GM23338 (cell line): ENCODE data around the gene STMN3. TPM values are rescaled to one million over a fixed set of nuclear protein-coding genes. Genes with fewer than 3 reads are reported as not detected.

ENCODE experiments used
- ATAC-seq: fragments of 200-7000 bp; cut with Tn5 transposase; 3 replicates; pipeline ENCODE4 v1.9.1; 2020
- DNase-seq: peaks from one replicate; pipeline ENCODE4 v3.0.0-alpha.2; 2015; ENCODE audit warnings: low spot score
- H2AFZ ChIP-seq: fragments of 200-600 bp; sonication (generic); 2 replicates; pipeline ENCODE4 v1.8.0; 2016; ENCODE audit warnings: antibody characterized with exemption, mild to moderate bottlenecking, moderate library complexity
- H3F3A ChIP-seq: fragments of 200-600 bp; sonication (generic); replicated peaks from 2 replicates; pipeline ENCODE4 v1.8.0; 2017; ENCODE audit warnings: antibody characterized with exemption, mixed run types, low read depth
- H3K27ac ChIP-seq: fragments of 200-600 bp; sonication (generic); 2 replicates; pipeline ENCODE4 v1.6.1; 2016; ENCODE audit warnings: low read depth
- H3K27me3 ChIP-seq: fragments of 200-600 bp; sonication (generic); 2 replicates; pipeline ENCODE4 v1.8.0; 2016; ENCODE audit warnings: mild to moderate bottlenecking, mixed run types, moderate library complexity; ENCODE audit not compliant: insufficient read depth
- H3K36me3 ChIP-seq: fragments of 200-600 bp; sonication (generic); 2 replicates; pipeline ENCODE4 v1.8.0; 2016; ENCODE audit warnings: mild to moderate bottlenecking; ENCODE audit not compliant: insufficient read depth
- H3K4me1 ChIP-seq: fragments of 200-600 bp; sonication (generic); 2 replicates; pipeline ENCODE4 v1.8.0; 2016; ENCODE audit warnings: mild to moderate bottlenecking, moderate library complexity; ENCODE audit not compliant: insufficient read depth
- H3K4me2 ChIP-seq: fragments of 200-600 bp; sonication (generic); 2 replicates; pipeline ENCODE4 v1.7.1; 2017; ENCODE audit warnings: mixed run types
- H3K4me3 ChIP-seq: fragments of 200-600 bp; sonication (generic); 2 replicates; pipeline ENCODE4 v1.6.1; 2016; ENCODE audit warnings: mixed run types
- H3K79me2 ChIP-seq: fragments of 200-600 bp; sonication (generic); replicated peaks from 2 replicates; pipeline ENCODE4 v1.8.0; 2017; ENCODE audit warnings: mild to moderate bottlenecking; ENCODE audit not compliant: insufficient read depth
- H3K9me2 ChIP-seq: fragments of 200-600 bp; sonication (generic); 2 replicates; pipeline ENCODE4 v1.8.0; 2017; ENCODE audit not compliant: insufficient read depth
- H4K20me1 ChIP-seq: fragments of 200-600 bp; sonication (generic); replicated peaks from 2 replicates; pipeline ENCODE4 v1.8.0; 2017; ENCODE audit warnings: mild to moderate bottlenecking; ENCODE audit not compliant: insufficient read depth
- H3K27ac Mint-ChIP-seq: 2 replicates; pipeline ENCODE4 v1.8.0; 2020; ENCODE audit warnings: inconsistent platforms, mild to moderate bottlenecking, moderate library complexity, mixed read lengths
- H3K27me3 Mint-ChIP-seq: 3 replicates; pipeline ENCODE4 v1.8.0; 2022; ENCODE audit warnings: low read depth, mild to moderate bottlenecking, moderate library complexity, mixed read lengths, inconsistent platforms; ENCODE audit not compliant: insufficient read depth, poor library complexity
- H3K36me3 Mint-ChIP-seq: 3 replicates; pipeline ENCODE4 v1.8.0; 2021; ENCODE audit warnings: low read depth, mild to moderate bottlenecking, inconsistent platforms, moderate library complexity, mixed read lengths
- H3K4me1 Mint-ChIP-seq: 3 replicates; pipeline ENCODE4 v1.8.0; 2020; ENCODE audit warnings: mild to moderate bottlenecking, inconsistent platforms, mixed read lengths
- H3K4me3 Mint-ChIP-seq: 3 replicates; pipeline ENCODE4 v1.8.0; 2021; ENCODE audit warnings: moderate library complexity, mild to moderate bottlenecking, inconsistent platforms, mixed read lengths
- H3K9me3 Mint-ChIP-seq: 3 replicates; pipeline ENCODE4 v1.8.0; 2020; ENCODE audit warnings: moderate library complexity, mild to moderate bottlenecking, inconsistent platforms, mixed read lengths
- EZH2 ChIP-seq: fragments of 200-600 bp; sonication (generic); IDR thresholded peaks from one replicate; pipeline ENCODE4 v1.8.0; 2017; ENCODE audit warnings: antibody characterized with exemption, mild to moderate bottlenecking, low read depth; ENCODE audit not compliant: unreplicated experiment
- EZH2phosphoT487 ChIP-seq: fragments of 200-600 bp; sonication (generic); IDR thresholded peaks from one replicate; pipeline ENCODE4 v1.8.1; 2018; ENCODE audit warnings: antibody characterized with exemption; ENCODE audit not compliant: unreplicated experiment
- JUNB ChIP-seq: IDR thresholded peaks from one replicate; pipeline ENCODE4 v1.6.1; 2016; ENCODE audit warnings: antibody characterized with exemption; ENCODE audit not compliant: unreplicated experiment
- NANOG ChIP-seq: IDR thresholded peaks from 2 replicates; pipeline ENCODE4 v1.6.1; 2016; ENCODE audit warnings: antibody characterized with exemption, borderline replicate concordance
- POLR2AphosphoS5 ChIP-seq: IDR thresholded peaks from 2 replicates; pipeline ENCODE4 v1.6.1; 2016; ENCODE audit warnings: antibody characterized with exemption, low read depth
- STAT1 ChIP-seq: IDR thresholded peaks from one replicate; pipeline ENCODE4 v1.6.1; 2016; ENCODE audit warnings: antibody characterized with exemption; ENCODE audit not compliant: unreplicated experiment
- ZNF331 ChIP-seq: fragments of 250-450 bp; sonication (Bioruptor Pico); IDR thresholded peaks from 2 replicates; pipeline ENCODE4 v1.5.0; 2020; ENCODE audit warnings: low read depth, mild to moderate bottlenecking, moderate library complexity
- polyA plus RNA-seq: library from polyadenylated mRNA; unstranded; fragments of >200 nt; fragmentation: Nextera tagmentation; extraction: Ambion mirVana; gene quantifications from 2 replicates; pipeline ENCODE4 v1.2.1, GENCODE V29; 2016
- total RNA-seq: library from RNA; depleted of rRNA; stranded (reverse); fragments of >200 nt; shearing (Covaris generic); gene quantifications from 2 replicates; pipeline ENCODE4 v1.2.3, GENCODE V29; 2014
- TF ChIP-seq, protein P1 (sequence below): IDR thresholded peaks from one replicate; pipeline ENCODE4 v1.6.1; 2018; ENCODE audit warnings: antibody characterized with exemption; ENCODE audit not compliant: unreplicated experiment
- TF ChIP-seq, protein P2 (sequence below): fragments of 250-450 bp; sonication (Bioruptor Pico); IDR thresholded peaks from 2 replicates; pipeline ENCODE4 v1.5.0; 2020; ENCODE audit warnings: mild to moderate bottlenecking, moderate library complexity

The STMN3 gene
- total and polyA plus RNA-seq, 2 experiments from 2014 or later: 28.6 to 61.3 TPM

DNA sequence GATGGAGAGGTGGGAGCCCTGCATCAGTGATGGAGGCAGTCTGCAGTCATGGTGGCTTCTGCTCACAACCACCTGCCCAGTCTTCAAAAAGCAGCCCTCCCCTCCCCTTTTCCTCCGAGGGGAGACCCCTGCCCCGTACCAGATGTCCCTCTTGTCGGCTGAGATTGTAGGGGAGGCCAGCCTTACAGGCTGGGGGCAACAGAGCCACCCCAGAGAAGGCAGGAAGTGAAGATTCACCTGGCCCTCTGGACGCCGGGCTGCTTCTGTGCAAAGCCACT is 47.8 kb upstream of the STMN3 start (continued):
- TF ChIP-seq, protein P1, sequence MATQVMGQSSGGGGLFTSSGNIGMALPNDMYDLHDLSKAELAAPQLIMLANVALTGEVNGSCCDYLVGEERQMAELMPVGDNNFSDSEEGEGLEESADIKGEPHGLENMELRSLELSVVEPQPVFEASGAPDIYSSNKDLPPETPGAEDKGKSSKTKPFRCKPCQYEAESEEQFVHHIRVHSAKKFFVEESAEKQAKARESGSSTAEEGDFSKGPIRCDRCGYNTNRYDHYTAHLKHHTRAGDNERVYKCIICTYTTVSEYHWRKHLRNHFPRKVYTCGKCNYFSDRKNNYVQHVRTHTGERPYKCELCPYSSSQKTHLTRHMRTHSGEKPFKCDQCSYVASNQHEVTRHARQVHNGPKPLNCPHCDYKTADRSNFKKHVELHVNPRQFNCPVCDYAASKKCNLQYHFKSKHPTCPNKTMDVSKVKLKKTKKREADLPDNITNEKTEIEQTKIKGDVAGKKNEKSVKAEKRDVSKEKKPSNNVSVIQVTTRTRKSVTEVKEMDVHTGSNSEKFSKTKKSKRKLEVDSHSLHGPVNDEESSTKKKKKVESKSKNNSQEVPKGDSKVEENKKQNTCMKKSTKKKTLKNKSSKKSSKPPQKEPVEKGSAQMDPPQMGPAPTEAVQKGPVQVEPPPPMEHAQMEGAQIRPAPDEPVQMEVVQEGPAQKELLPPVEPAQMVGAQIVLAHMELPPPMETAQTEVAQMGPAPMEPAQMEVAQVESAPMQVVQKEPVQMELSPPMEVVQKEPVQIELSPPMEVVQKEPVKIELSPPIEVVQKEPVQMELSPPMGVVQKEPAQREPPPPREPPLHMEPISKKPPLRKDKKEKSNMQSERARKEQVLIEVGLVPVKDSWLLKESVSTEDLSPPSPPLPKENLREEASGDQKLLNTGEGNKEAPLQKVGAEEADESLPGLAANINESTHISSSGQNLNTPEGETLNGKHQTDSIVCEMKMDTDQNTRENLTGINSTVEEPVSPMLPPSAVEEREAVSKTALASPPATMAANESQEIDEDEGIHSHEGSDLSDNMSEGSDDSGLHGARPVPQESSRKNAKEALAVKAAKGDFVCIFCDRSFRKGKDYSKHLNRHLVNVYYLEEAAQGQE: no peak
- TF ChIP-seq STAT1: no peak
- TF ChIP-seq EZH2: no peak

DNA sequence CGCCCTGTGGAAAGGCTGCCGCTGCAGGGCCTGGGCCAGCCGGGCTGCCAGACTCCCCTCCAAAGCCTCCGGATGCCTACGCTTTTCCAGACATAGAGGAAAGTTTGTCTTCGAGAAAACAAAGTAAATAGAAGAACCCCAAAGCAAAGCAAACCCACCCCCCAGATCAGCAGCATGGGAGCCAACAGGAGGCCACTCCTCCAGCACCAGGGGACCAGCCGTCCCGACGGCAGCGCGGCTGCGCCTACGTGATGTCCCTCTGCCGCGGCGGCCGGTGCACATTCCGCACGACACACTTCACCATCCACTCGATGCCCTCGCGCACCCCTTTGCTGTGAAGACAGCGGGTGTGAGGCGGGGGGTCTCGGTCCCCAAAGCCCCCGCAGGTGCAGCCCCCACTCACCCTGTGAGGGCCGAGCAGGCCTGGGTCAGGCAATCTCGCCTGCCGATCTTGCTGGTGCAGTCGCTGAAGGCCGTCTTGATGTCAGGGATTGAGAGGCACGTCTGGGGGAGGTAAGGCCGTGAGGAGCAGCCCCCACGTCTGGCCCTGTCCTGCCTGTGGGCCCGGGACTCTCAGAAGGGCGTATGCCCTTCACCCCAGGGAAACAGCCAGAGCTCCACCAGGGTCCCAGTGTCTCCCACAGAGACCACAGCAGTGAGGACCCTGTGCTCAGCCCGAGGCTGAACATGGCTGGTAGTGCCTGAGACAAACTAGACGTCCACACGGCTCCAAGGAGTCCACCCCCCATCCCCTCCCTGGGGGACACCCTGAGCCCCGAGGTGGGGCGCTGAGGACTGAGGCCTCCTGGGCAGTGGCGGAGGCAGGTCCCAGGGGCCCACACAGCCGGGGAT is 47.2 kb upstream of the STMN3 start:
- no peaks in the 10 kb centered on the region for H3K9me3 Mint-ChIP-seq
- peaks cover 4% of the 10 kb centered on the region; the same call in 1 of the 2 replicates for H3F3A ChIP-seq
- H3K9me2 ChIP-seq: no peaks in the 10 kb centered on the region
- no peaks in the 10 kb centered on the region for H3K4me1 ChIP-seq
- no peak overlapping the region for H3K27ac ChIP-seq
- H4K20me1 ChIP-seq: no peaks in the 10 kb centered on the region; the same call in 1 of the 2 replicates
- H3K36me3 ChIP-seq: no peaks in the 10 kb centered on the region
- H3K27me3 ChIP-seq: no peaks in the 10 kb centered on the region
- H3K4me2 ChIP-seq: no peak overlapping the region
- no peaks in the 10 kb centered on the region for H3K79me2 ChIP-seq
- ATAC-seq (no peak), DNase-seq (no peak)
- no peak overlapping the region; the same call in 2 of the 3 replicates for H3K4me3 Mint-ChIP-seq
- peaks cover 15% of the 10 kb centered on the region for H3K27me3 Mint-ChIP-seq
- peaks cover 3% of the 10 kb centered on the region; the same call in 2 of the 3 replicates for H3K4me1 Mint-ChIP-seq
- peaks cover 9% of the 10 kb centered on the region for H3K36me3 Mint-ChIP-seq
- no peak overlapping the region for H3K27ac Mint-ChIP-seq
- no peak overlapping the region for H3K4me3 ChIP-seq
- no peak overlapping the region for H2AFZ ChIP-seq
- TF ChIP-seq STAT1 (no peak), EZH2phosphoT487 (no peak), JUNB (no peak), NANOG (no peak), ZNF331 (CRISPR knock-in tag) (no peak), POLR2AphosphoS5 (no peak)
- TF ChIP-seq, protein P1: no peak
- TF ChIP-seq, protein P2, sequence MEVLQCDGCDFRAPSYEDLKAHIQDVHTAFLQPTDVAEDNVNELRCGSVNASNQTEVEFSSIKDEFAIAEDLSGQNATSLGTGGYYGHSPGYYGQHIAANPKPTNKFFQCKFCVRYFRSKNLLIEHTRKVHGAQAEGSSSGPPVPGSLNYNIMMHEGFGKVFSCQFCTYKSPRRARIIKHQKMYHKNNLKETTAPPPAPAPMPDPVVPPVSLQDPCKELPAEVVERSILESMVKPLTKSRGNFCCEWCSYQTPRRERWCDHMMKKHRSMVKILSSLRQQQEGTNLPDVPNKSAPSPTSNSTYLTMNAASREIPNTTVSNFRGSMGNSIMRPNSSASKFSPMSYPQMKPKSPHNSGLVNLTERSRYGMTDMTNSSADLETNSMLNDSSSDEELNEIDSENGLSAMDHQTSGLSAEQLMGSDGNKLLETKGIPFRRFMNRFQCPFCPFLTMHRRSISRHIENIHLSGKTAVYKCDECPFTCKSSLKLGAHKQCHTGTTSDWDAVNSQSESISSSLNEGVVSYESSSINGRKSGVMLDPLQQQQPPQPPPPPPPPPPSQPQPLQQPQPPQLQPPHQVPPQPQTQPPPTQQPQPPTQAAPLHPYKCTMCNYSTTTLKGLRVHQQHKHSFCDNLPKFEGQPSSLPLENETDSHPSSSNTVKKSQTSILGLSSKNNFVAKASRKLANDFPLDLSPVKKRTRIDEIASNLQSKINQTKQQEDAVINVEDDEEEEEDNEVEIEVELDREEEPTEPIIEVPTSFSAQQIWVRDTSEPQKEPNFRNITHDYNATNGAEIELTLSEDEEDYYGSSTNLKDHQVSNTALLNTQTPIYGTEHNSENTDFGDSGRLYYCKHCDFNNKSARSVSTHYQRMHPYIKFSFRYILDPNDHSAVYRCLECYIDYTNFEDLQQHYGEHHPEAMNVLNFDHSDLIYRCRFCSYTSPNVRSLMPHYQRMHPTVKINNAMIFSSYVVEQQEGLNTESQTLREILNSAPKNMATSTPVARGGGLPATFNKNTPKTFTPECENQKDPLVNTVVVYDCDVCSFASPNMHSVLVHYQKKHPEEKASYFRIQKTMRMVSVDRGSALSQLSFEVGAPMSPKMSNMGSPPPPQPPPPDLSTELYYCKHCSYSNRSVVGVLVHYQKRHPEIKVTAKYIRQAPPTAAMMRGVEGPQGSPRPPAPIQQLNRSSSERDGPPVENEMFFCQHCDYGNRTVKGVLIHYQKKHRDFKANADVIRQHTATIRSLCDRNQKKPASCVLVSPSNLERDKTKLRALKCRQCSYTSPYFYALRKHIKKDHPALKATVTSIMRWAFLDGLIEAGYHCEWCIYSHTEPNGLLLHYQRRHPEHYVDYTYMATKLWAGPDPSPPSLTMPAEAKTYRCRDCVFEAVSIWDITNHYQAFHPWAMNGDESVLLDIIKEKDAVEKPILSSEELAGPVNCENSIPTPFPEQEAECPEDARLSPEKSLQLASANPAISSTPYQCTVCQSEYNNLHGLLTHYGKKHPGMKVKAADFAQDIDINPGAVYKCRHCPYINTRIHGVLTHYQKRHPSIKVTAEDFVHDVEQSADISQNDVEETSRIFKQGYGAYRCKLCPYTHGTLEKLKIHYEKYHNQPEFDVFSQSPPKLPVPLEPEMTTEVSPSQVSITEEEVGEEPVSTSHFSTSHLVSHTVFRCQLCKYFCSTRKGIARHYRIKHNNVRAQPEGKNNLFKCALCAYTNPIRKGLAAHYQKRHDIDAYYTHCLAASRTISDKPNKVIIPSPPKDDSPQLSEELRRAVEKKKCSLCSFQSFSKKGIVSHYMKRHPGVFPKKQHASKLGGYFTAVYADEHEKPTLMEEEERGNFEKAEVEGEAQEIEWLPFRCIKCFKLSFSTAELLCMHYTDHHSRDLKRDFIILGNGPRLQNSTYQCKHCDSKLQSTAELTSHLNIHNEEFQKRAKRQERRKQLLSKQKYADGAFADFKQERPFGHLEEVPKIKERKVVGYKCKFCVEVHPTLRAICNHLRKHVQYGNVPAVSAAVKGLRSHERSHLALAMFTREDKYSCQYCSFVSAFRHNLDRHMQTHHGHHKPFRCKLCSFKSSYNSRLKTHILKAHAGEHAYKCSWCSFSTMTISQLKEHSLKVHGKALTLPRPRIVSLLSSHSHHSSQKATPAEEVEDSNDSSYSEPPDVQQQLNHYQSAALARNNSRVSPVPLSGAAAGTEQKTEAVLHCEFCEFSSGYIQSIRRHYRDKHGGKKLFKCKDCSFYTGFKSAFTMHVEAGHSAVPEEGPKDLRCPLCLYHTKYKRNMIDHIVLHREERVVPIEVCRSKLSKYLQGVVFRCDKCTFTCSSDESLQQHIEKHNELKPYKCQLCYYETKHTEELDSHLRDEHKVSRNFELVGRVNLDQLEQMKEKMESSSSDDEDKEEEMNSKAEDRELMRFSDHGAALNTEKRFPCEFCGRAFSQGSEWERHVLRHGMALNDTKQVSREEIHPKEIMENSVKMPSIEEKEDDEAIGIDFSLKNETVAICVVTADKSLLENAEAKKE (CRISPR knock-in tag): no peak
